Measurements from ENCODE around the gene IER3IP1.

The IER3IP1 gene

GRCh38 chr18:47151439-47151838 lies 24.7 kb downstream of the IER3IP1 start:
- DNase-seq: no peak

- DNase-seq: no peak
Observed at GRCh38 chr18:47150824-47151366, 25.3 kb downstream of the IER3IP1 start.

DNA sequence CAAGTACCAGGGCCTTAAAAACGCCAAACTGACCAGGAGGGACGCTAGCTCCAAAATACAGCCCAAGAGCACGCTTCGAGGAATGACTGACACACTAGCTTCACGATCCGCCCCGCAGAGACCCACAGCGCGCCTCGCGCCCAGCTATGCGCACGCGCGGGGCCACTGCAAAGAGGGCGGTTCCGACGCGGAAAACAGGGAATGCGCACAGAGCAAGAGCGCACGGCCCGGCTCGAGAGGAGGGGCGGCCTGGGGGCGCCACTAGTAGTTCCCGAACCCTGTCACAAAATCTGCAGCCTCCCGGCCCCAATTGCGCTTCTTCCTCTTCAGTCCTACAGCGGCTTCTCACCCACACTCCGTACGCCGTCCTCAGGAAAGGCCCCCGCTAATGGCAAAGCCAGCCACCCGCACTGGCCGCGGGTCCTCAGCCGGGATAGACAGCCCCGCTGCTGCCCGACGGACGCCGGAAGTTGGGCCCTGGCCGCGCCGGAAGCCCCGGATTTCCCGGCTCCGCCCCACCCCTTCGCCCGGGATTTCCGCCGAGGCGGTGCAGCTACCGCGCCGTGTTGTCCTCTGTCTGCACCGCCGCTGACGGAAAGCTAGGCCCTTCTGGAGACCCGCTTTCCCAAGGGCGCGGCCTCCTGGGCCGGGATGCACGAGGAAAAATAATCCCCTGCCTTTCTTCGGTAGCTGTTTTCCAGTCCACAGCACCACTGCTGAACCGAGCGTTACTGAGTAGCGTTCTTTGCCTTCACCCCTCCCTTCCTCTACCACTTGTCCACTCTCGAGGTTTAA lies 25.9 kb downstream of the IER3IP1 start, which contains the start of gene HDHD2:
Gene HDHD2, minus strand, starts transcription at position 472 of the 795 bp plus-strand sequence. CDS start 14,061 bp downstream, outside the sequence.
- DNase-seq: peak; percentile 81

DNA sequence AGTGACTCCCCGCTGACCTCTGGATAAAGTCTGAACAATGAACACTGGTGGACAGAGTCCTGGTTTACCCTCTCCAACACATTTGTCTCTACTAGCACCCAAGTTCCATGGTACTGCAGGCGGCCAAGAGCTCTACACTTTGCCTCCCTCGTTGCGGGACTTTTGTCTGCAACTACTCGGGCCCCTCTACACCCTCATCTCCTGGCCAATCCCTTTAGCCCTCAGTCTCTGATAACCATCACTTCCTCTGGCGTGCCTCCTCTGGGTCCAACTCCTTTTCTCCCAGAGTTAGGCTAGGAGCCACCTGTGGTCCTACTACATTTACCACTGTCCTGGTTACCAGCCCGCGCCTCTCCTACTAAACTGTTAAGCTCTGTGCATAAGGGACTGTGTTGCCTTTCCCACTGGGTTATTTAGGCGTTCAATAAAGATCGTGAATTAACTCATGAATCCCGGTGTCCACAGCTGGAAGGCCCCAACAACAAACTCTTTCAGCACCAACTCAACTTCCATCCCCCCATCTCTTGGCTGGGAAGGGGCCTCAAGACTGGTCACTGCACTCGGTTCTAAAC lies 26.6 kb downstream of the IER3IP1 start:
- no peak for DNase-seq

DNA sequence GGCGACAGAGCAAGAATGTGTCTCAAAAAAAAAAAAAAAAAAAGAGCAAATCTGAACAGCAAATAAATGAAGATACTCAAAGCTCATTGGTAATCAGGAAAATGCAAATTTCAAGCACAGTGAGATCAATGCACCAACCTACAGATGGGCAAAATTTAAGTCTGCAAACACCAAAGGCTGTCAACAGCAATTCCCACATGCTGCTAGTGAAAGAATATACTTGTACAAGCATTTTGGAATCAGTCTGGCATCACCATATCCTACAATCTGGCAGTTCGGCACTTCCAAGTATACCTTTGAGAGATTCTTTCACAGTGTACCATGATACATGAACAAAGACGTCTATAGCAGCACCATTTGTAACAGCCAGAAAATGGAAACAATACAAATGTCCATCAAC lies 30.0 kb downstream of the IER3IP1 start:
- no peak for DNase-seq

- DNase-seq: no peak
Observed at GRCh38 chr18:47143899-47144485, 32.2 kb downstream of the IER3IP1 start.

DNA sequence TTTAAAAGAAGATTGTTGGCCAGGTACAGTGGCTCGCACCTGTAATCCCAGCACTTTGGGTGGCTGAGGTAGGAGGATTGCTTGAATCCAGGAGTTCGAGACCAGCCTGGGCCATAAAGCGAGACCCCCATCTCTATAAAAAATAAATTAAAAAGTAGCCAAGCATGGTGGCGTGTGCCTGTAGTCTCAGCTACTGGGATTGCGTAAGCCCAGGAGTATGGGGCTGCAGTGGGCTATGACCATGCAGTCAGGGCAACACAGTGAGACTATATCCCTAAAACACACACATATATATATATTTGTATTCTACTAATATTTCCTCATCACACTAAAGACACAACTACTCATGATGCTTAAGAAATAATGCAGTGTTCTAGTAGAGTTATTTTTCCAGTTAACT lies 33.0 kb downstream of the IER3IP1 start:
- DNase-seq: no peak

GRCh38 chr18:47141289-47141688 lies 34.9 kb downstream of the IER3IP1 start:
- DNase-seq: no peak

GRCh38 chr18:47121146-47121545 lies 55.0 kb downstream of the IER3IP1 start:
- no peak for DNase-seq

- DNase-seq: no peak
Observed at GRCh38 chr18:47120428-47120827, 55.7 kb downstream of the IER3IP1 start.

DNA sequence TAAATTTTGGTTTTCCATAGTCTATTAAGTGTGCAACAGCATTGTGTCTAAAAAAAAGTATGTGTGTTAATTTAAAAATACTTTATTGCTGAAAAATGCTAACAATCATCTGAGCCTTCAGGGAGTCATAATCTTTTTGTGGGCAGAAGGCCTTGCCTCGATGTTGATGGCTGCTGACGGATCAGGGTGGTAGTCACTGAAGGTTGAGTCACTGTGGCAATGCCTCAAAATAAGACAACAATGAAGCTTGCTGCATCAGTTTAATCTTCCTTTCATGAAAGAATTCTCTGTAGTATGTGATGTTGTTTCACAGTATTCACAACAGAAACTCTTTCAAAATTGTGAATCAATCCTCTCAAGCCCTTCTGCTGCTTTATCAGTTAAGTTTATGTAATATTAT lies 57.2 kb downstream of the IER3IP1 start:
- DNase-seq: no peak

DNA sequence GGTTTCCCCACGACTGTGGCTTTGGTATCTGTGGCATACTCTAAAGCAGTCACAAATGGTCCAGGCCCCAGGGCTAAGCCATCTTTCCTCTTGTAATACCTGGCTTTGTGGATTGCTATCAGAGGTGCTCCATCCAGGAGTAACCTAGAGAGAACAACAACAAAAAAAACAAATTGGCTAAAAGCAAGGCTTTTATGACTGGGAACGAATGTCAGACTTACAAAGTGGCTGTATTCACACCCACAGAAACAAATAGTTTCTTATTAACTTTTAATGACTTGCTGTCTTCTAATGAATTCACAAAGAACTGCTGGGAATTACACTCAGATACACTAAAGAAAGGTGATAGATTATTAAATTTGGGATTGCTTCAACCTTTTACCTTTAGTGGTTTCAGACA lies 61.0 kb downstream of the IER3IP1 start:
- no peak for DNase-seq

DNA sequence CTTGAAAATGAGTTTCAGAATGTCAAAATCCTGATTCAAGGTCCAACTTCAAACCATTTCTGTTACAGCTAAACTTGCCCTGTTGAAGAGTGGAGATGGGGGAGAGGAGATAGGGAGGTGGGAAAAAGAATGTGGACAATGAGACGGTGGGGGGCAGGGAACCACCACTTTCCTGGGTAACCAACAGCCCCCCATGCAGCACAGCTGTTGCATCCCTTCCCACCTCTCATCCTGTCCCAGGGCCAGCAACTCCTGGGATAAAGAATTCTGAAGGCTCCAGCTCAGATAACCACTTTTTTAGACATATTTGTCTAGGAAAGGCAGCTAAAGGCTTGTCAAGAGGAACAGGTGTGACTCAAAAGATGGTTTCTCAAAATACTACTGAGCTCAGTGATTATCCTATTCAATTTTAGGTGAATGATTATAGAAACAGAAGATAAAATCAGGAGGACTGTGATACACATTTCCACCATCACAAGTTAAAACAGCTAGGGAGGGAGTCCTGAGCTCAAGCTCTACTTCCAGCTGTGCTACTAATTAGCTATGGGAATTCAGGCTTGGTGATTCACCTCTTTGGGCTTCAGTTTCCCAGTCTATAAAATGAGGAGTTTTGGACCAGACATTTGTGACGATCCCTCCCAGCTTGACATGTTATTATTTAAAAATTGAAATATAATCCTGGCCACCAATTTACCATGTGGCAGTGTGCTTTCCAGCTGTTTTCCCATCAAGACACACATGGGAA lies 62.2 kb downstream of the IER3IP1 start:
- no peak for DNase-seq

DNA sequence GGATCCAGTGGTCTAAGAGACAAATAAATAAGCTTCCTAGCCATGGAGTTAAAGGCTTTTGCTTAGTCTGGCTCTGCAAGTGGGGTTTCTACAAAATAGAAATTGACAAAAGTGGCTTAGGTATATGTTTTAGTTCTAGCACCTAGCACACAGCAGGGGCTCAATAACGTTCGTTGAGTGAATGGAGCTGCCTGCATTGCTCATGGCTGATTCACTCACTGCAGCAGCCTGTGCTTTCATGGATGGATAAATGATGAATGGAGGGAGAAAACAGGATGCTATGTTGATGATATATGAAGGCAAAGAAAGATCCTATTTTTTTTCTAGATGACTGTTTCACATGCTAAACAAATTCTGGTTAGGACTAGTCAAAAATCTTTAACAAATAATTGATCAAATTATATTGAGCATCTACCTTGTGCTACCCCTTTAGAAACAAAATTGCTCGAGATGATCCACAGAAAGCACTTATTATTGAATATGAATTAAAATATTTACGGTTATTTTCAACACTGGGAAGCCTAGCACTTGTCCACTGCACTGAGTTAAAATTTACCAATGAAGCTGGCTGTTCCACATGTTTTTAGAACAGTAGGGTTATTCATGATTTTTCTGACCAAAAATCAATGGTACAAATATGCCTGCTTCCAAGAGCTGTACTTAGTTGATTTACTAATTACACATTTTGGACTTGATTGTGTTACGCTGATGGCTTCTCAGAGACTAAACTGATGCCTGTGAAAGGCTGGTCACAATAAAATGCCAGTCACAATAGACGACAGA lies 65.5 kb downstream of the IER3IP1 start:
- DNase-seq: no peak

DNA sequence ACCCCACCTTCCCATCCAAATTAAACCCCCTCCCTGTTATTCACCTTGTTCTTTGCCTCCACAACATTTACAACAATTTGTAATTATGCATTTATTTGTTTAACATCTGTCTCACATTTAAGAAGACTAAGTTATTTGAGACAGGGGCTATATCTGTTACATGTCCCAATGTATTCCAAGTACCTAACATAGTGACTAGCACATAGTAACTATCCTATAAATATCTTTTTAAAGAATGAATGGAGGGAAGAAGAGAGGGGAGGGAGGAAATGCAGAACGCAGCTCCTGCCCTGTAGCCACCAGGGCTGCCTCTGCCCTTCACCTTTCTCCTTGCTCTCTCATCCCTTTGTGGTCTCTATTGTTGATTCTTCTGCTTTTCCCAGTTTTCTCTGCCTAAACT lies 66.4 kb downstream of the IER3IP1 start:
- DNase-seq: no peak

DNA sequence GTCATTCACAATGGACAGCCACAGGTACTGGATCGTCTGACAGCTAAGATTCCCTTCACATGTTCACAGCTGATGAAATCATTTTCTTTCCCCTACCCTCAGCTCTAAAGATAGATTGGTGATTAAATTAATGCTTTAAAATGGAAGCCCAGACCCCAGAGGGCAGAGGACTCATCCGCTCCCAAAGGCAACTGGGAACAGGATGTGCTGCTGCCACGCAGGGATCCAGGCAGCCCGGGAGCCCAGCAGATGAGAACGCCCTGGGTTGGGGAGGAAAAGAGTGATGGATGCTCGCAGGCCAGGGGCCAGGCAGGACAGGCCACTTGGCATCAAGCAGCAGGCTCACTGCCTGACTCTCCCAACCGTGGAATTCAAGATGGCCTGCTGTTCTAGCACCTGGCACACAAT lies 67.2 kb downstream of the IER3IP1 start:
- no peak for DNase-seq

GRCh38 chr18:47108373-47108772 lies 67.8 kb downstream of the IER3IP1 start:
- no peak for DNase-seq

Data from NCI-H2171 (cell line).